PC-9 (cell line): ENCODE measurements around the gene CCL8.

ENCODE experiments used
- CTCF ChIP-seq: fragments of 200-600 bp; sonication (generic); conservative IDR thresholded peaks from 2 replicates; pipeline ENCODE4 v1.6.1; 2017; ENCODE audit warnings: mixed run types, antibody characterized with exemption, mild to moderate bottlenecking, moderate library complexity
- EZH2 ChIP-seq: fragments of 200-600 bp; sonication (generic); IDR thresholded peaks from 2 replicates; pipeline ENCODE4 v1.8.0; 2017; ENCODE audit warnings: antibody characterized with exemption, low read depth

DNA sequence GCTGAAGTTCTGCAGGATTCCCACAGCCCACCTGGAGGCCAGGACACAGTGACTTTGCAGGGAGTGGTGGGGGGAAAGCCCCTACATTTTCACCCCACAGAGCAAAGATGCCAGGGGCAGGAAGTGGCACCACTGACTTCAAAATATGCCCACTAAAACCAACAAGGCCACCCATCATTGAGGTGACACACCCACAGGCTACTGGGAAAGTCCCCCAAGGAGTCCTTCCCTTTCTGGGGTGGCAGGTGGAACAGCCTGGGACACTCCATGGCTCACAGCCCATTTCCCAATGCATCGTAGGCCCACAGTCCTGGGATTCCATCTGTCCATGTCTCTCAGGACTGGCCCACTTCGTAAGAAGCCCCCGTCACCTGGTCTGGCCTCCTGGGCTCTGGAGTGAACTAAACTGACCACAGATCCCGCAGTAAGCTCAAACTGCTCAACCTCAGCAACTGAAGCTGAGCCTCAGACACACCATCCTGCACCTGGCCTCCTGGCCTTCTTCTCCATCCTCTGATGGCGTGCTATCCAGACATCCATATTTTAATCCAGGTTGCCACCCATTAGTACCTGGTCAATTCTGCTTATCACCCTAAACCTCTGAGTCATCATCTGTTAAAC lies 51.3 kb downstream of the CCL8 start:
- TF ChIP-seq CTCF (no peak), EZH2 (no peak)
